KG1 (cell line): ENCODE measurements around the gene MIOS.
A peak's percentile ranks its signal among the peaks of the same experiment; 100 is the strongest.

ENCODE experiments used
- DNase-seq: peaks from one replicate; lab custom pipeline; 2025; lab: John Stamatoyannopoulos, UW

MIOS gene

GRCh38 chr7:7566651-7567611 is at the start of gene MIOS:
MIOS (plus strand) TSS chr7:7566884; CDS start chr7:7572476, 5,592 bp downstream.
- peak; percentile 54 for DNase-seq

- DNase-seq = no peak
Measured at GRCh38 chr7:7517754-7518153, 48.9 kb upstream of the MIOS start.

GRCh38 chr7:7519056-7519455 is 47.6 kb upstream of the MIOS start:
- no peak for DNase-seq

- DNase-seq = no peak
Measured at GRCh38 chr7:7519528-7519927, 47.2 kb upstream of the MIOS start.

- DNase-seq = no peak
Measured at GRCh38 chr7:7521259-7521658, 45.4 kb upstream of the MIOS start.

- no peak for DNase-seq
Measured at GRCh38 chr7:7522421-7522820, 44.3 kb upstream of the MIOS start.

- DNase-seq = no peak
Measured at GRCh38 chr7:7524121-7524520, 42.6 kb upstream of the MIOS start.

GRCh38 chr7:7526006-7526405 is 40.7 kb upstream of the MIOS start:
- no peak for DNase-seq

GRCh38 chr7:7527047-7527446 is 39.6 kb upstream of the MIOS start:
- DNase-seq = no peak

GRCh38 chr7:7529328-7529727 is 37.4 kb upstream of the MIOS start:
- no peak for DNase-seq

GRCh38 chr7:7533831-7534430 is 32.8 kb upstream of the MIOS start:
- no peak for DNase-seq

- DNase-seq = no peak
Measured at GRCh38 chr7:7535691-7536090, 31.0 kb upstream of the MIOS start, which contains the start of gene COL28A1. COL28A1 (minus strand) TSS chr7:7535873; CDS start chr7:7532875, 2,998 bp downstream.

GRCh38 chr7:7536396-7537019 is 30.2 kb upstream of the MIOS start:
- no peak for DNase-seq

GRCh38 chr7:7537711-7538110 is 29.0 kb upstream of the MIOS start:
- no peak for DNase-seq

GRCh38 chr7:7539152-7539551 is 27.5 kb upstream of the MIOS start:
- DNase-seq = no peak

GRCh38 chr7:7539711-7540110 is 27.0 kb upstream of the MIOS start:
- DNase-seq = no peak

GRCh38 chr7:7542251-7542835 is 24.3 kb upstream of the MIOS start:
- DNase-seq = no peak

- DNase-seq = no peak
Measured at GRCh38 chr7:7548407-7548806, 18.3 kb upstream of the MIOS start.

- DNase-seq = no peak
Measured at GRCh38 chr7:7550663-7551062, 16.0 kb upstream of the MIOS start.

GRCh38 chr7:7552199-7552598 is 14.5 kb upstream of the MIOS start:
- DNase-seq = no peak

GRCh38 chr7:7553386-7553785 is 13.3 kb upstream of the MIOS start:
- DNase-seq = no peak

GRCh38 chr7:7554021-7554432 is 12.7 kb upstream of the MIOS start:
- no peak for DNase-seq
